GM19023 (cell line): ENCODE measurements around the gene SH3BP5.

Experiments used
- ATAC-seq: cut with Tn5 transposase; IDR thresholded peaks from one replicate; pipeline ENCODE4 v1.9.1; 2021; ENCODE audit warnings: mild to moderate bottlenecking, moderate library complexity; ENCODE audit not compliant: unreplicated experiment

The SH3BP5 gene

DNA sequence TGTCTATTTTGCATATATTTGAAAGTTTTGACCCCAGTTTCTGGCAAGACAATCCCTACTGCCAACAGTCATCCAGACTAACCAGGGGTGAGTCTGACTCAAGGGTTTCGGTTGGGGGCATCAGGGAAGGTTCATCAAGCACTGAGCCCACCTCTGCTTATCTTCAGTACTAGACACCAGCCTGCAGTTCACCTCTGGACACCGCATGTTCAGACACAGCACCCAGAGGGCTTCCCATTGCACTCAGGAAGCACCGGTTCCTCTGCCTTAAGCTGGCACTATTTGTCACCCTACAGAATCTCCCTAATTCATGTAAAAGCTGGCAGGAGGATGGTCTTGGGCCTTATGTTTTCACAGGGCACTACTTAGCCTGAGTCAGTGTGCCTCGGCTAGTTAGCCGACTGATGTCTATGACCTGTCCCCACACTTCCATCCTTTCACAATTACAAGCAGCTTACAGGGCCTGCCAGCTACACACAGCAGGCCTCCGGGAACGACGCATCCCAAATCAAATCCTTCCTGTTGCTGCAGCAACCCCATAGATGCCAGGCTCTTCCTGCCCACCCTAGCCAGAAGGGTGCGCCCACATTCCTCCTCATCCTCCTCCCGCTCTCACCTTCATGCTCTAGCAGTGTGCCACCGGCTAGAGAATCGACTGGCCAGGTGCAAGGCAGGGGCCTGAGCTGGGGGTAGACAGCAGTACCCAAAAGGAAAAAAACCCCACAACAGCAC lies 52.5 kb downstream of the SH3BP5 start:
- no peak for ATAC-seq

DNA sequence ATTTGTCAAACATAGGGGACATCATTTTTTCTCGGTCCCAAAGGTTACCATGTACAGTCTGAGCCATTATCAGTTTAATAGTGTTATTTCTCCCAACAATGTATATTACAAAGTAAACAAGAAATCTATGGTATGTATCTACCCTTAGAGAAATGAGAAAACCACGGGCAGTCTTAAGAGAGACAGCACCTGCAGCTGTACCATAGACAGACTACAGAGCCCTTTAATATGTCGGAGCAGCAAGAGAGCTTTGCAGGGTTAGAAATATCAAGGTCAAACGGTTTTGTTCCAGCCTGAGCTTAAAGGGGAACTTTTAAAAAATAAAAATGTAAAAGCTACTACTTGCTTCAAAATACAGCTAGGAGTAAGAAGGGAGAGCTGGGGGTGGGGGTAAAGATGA lies 53.2 kb downstream of the SH3BP5 start:
- no peak for ATAC-seq

DNA sequence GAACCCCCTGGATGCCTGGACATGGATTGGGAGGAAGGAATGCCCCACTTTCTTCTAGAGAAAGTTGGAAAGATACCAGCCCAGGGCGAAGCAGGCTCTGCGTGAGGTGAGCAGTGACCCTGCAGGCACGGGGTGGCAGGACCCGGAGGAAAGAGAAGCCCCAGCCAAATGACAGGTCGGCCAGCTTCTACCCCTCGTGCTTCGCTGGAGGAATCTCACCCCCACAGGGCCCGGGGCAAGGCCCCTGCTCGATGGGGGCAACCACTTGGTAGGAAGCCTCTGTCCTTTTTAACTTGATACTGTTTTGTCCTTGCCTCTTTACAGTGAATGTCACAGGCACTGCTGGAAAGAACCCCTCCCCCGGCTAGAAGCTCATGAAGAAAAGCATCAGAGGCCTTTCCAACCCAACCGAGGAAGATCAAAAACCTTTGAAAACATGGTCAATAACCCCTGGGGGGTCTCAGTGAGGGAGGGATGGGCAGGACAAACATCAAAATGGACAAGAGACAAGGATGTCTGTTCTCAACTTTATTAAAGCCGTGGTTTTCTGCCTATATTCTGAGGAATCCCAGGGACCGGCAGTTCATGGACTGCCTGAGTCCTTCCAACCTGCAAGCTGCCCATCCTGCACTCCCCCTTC lies 54.4 kb downstream of the SH3BP5 start:
- ATAC-seq, result no peak

DNA sequence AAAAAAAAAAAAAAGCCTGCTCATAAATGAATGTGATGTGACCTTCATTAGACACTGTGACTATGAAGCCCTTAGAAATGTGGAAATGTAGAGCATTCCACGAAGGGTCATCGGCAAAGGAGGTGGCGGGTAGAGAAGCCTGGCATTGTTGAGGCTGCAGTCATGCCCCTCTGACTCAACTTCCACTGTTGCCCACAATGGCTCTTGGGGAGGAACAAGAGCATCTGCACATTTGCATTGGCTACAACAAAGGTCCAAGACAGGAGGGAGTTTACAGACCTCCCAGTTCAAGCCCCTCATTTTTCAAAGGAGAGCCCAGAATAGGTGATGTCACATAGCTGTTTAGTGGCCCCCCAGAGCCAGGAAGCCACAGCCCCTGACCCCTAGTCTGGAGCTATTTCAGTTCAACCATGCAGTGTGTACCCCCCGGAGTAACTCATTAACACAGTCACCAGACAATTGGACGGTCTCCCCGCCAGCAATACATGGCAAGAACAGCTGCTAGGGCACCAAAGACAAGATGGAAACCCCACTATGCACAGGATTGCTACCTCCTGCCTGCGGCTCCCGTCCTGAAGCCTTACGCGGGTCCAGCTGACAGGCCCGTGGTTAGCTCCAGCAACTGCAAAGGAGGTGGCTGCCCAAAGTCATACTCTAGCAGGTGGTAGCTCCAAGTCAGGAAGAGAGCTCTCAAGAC lies 56.2 kb downstream of the SH3BP5 start:
- ATAC-seq, result no peak

DNA sequence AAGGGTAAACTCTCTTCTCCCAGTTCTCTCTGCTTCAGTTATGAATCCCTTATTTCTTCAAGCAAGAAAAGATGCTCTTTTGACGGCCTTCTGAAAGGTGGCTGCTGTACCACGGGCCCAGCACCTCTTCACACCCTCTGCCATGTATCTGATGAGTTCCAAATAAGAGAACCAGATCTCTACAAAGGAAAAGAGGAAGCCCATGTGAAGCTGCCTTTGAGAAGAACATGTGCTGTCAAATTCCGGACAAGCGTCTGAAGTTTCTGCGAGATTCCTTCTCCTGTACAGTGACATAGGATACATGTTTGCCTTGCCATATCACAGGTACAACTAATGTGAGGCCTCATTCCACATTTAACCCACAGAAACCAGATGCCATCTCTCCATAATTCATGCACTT lies 59.2 kb downstream of the SH3BP5 start:
- ATAC-seq, result no peak

DNA sequence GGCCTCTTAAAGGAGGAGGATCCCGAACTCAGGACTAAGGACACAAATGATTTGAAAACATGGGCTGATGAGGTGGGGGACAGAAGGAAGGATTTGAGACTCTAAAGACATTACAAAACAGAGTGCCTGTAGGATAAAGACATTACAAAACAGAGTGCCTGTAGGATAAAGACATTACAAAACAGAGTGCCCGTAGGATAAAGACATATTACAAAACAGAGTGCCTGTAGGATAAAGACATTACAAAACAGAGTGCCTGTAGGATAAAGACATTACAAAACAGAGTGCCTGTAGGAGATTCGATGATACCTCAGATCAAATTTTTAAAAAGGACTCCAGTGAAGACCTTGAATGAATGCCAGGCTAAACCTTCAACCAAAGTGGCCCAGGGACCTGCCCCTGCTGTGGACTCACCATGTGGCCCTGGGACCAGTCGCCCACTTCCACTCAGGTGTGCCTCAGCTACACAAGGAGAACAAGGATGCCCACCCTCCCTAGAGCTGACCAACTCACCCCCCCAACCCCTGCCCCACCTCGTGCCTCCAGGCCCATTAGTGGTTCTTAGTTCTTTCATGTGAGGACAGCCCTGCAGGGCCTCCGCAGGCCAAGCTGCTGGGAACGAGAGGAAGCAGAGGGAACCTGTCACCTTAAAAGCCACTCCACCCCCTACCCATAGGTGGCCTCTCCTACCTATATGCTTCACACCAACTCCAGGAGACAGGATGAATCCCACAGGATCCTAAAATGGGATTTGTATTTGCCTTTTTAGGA lies 59.8 kb downstream of the SH3BP5 start:
- ATAC-seq, result no peak

DNA sequence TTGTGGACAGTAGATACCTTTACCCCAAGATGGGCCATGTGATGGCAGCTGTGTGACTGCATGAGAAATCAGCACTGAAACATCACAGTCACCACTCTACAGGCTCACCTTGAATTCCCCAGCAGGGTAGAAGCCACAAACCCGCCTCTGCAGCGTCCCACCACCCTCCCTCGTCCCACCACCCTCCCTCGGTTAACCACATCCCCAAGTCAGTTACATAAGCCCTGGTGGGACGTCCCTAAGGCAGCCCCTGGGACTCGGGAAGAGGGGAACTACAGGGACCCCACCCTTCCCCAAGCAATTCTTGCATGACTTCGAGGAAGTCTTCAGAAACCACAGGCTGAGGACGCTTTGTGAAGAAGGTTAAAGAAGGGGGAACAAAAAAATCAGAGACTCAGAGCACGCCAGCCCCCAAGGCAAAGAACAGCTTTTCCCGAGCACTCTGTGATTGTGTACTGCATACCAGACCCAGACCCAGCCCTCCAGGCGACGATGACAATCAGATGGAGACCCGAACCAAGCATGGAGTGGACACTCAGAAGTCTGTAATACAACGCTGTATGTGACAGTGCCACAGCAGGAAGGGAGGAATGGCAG lies 60.5 kb downstream of the SH3BP5 start:
- ATAC-seq, result peak; percentile 62

DNA sequence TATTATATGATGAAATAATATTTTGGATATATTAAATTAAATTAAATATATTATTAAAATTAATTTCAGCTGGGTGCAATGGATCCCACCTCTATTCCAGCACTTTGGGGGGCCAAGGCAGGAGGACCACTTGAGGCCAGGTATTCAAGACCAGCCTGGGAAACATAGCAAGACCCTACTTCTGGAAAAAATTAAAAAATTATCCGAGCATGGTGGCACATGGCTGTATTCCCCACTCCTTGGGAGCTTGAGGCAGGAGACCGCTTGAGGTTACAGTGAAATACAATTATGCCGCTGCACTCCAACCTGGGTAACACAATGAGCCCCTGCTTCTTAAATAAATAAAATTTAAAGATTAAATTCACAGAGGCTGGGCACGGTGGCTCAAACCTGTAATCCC lies 61.4 kb downstream of the SH3BP5 start:
- no peak for ATAC-seq

DNA sequence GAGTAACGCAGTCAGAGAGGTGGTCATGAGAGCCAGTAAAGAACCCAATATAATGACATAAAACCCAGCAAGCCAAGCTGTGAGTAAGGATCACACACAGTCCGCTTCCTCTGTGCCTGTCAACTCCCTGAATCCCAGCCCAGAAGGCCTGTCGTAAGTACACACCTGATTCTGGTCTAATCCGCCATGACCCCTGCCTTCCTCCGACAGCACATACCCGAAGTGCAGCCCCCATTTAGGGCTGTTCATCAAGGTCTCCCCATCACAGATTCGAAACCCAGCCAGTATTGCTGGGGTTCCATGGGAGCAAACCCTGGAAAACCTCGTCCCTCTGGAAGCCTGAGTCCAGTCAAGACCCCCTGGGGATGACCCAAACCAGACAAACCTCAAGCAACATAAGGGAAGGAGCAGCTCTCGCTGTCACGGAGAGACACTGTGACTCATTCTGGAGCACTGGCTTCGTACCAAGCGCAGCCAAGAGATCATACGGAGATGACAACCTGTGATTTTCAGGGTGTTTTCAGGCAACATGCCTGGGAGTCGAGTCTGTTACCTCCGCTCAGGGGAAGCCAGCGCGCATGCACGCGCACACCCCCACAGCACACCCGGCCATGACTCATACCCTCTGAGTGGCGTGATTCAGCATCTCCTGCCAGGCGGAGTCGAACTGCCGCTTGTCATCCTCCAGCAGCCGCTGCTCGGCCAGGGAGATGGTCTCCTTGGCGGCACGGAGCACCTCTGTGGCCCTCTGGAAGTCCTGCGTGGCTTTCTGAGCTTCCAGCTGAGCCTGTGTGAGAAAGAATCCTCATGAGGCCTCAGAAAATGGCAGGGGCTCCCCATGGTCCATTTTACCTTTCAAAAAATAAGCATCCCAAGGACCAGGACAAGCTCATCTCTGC lies 63.0 kb downstream of the SH3BP5 start:
- peak; percentile 59 for ATAC-seq

DNA sequence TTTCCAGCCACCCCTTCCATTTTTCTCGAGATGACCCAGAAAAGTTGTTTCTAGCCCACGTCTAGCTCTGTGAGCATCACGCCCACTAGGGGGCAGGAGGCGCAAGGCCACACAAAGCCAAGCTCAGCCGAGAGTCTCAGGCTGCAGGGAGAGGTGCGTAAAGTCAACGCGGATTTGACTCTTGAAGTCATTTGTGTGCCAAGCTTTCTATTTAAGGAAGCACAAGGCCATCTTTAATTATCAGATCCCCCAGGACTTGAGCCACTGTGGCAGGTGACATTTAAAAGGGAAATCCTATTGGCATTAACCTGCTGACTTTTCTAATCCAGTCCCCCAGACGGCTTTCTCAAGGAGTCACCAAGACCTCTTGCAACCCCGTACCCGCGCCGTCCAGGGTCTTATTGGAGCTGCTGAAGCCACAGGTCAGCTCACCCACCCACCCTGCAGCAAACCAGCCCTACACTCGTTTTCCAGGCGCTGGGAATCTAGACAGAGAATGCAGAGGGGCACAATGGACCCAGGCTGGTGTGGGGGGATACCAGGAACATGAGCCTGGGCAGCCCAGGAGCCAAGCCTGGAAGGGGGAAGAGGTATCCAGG lies 64.3 kb downstream of the SH3BP5 start:
- ATAC-seq, result peak; percentile 41

DNA sequence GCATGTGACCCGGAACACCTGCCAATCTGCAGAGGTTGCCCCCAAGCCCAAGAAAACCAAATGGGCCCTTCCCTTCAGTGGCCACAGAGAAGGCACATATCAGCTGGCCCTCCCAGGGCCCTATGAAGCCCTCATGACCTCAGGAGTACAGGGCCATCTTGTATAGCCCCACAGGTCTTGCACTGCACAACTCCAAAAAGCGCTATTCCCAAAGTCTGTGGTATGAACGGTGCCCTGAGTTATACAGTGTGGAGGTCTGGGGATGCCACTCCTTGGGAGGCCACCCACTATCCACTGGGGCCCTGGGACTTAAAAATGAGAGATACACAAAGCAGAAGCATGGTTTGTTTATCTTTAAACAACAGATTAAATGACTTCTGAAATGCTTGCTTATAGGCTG lies 64.9 kb downstream of the SH3BP5 start:
- no peak for ATAC-seq

DNA sequence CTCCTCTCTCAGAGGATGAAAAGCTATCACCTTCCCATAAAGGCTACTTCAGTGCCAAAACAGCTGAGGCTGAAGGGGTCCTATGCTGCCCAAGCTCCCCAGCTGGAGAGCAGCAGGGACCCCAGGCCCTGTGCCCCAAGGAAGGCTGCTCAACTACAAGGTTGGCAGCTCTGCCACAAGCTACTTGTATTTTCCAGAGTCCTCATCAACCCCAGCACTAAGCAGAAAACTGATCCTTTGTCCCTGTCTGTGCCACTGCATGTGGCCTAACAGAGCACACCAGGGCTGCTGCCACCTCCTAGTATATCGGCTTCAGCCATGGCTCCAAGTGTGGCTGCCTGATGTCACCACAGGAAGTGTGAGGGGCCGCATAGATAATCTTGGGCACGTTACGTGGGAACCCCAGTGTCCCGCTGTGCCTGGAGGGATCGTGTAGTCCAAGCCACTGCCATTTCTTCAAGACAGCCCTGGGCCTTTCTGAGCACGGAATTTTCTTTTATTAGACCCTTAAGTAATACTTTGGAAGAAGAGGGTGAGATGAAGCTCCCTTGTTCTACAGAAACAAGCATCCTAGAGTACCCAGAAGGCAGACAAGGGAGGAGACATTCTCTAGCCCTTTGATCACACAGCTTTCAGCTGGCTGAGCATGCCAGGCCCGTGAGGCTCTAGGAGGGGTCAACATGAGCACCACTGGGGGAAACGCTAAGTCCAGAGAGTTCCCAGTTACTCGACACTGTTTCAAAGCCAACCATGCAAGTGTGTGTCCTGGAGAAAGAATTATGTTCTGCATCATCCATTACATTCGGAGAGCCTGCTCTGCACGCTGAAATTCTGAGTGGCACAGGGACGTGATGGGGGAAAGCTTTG lies 65.6 kb downstream of the SH3BP5 start:
- no peak for ATAC-seq

DNA sequence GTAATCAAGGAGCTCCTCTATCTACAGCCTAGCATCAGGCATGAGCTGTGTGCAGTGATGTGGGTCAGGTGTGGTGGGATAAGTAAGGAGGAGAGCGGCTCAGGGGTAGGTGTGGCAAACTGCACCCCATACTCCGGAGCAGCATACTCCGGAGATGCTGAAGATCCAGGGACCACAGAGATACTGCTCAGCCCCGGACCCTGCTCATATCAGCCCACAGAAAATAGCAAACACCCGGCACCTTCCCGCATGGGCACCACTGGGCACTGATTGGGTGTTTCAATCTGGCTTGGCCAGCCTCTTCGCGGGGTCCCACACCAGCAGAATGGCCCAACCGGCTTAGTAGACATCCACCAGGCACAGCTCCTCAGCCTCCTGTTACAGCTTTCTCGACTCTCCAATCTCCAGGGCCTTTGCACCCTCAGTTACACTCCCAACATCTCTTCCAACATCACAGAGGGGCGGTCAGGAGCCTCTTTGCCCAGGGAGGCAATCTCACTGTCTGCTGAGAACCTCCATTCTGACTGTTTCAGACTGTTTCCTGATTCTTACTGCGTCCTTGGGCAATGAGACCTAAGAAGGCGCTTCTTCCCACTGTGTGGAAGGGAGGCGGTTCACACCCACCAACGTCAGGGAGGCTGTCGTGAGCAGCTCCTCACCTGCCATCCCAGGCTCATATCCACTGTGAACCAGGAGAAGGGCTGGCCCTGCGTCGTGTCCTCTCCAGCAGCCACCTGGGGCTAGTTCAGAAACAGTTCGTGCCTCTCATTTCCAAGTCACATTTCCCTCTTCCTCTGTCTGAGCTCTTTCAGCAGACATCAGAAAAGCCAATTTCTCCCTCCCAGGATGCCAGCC lies 66.5 kb downstream of the SH3BP5 start:
- ATAC-seq, result no peak

DNA sequence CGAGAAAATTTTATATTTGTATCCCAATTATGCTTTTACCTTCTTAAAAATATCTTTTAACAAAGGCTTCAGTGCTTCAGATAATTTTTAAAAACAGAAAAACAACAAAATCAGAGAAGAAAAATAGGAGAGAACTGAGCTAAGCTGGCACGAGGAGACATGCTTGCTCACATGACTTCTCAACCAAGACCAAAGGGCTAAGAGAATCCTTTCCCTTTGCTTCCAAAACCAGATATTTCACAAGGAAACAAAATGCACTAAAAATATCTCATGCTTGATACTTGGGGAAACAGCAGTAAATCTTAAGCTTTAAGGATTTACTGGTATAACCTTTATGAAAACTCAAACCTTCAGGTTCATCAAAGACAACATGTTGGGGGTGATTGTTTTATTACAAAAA lies 67.9 kb downstream of the SH3BP5 start:
- ATAC-seq, result no peak

DNA sequence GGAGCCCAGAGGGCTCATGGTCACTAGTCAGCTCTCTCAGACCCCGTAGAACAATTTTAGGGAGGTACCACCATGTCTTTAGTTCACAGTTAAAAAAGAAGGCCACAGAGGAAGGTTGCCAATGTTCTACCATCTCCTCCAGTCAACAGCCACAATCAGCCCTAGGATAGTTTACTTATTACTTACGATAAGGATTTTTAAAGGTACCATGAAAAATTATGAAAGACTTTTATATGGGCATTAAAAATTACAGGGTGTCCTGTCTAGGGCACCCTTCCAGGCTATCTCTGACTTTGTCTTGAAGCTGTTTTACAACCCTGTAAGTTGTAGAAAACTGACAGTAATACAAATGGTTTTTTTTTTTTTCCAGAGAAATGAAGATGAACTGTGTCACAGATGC lies 68.5 kb downstream of the SH3BP5 start:
- no peak for ATAC-seq

DNA sequence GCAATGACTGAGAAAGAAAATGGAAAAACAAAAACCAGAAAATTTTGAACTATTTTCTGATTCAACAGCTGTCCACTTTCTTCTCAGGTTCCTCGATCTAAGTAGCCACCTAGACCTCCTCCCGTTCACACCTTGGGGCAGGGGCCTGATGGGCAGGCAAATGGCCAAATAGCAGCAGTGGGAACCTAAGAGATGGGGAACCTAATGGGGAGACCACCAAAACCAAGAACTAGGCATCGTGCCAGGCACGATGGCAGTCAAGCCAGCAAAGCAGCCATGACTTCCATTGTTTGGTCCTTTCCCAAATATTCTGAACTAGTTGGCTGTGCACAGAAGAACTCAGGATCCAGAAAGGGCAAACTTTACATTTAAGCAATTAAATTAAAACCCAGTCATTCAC lies 69.3 kb downstream of the SH3BP5 start:
- no peak for ATAC-seq

DNA sequence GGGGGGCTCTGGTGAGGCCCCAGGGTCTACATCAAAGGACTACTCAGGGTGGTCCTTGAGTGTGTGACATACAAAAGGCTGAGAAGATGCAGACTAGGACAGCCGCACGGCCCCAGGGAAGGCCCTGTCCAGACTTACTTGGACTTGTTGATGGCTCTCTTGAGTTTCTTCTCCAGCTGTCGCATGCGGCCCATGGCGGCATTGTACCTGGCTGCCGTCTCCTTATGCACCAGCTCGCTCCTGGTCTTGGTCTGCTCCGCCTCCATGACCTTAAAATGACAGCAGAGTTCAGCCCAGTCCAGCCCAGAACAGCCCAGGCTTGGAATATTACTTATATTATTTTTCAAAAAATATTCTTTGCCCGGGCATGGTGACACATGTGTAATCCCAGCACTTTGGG lies 70.4 kb downstream of the SH3BP5 start:
- no peak for ATAC-seq

DNA sequence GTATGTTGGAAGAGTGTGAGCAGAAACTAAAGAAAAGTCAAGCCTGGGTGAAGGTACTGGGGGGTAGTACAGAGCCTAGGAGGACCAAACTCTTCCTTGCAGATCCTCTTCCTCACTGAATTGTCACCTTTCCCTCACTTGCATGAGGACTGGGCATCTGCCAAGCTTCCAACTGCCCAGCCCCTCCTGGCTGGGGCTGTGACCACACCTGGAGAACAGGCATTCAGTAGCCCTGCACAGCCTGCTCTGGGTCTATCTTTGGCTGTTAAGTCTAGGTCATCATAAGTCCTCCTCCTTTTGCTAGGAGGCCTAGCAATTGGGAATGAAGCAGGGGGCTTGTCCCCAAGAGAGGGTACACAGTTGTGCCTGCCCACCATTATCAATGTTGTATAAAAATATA lies 71.1 kb downstream of the SH3BP5 start:
- no peak for ATAC-seq
